Mesendoderm (in vitro differentiated cells): ENCODE results near the gene KIF7.

Experiments
- DNase-seq: peaks from one replicate; pipeline ENCODE4 v3.0.0; 2013
- H2AK5ac ChIP-seq: 2 replicates; pipeline ENCODE4 v1.6.1; 2013; ENCODE audit warnings: low read length, inconsistent platforms
- H2BK120ac ChIP-seq: 2 replicates; pipeline ENCODE4 v1.6.1; 2013; ENCODE audit warnings: low read depth, mild to moderate bottlenecking, low read length, moderate library complexity, mixed read lengths
- H2BK15ac ChIP-seq: replicated peaks from 2 replicates; pipeline ENCODE4 v1.6.1; 2013; ENCODE audit warnings: low read depth, mild to moderate bottlenecking, moderate library complexity
- H2BK5ac ChIP-seq: 2 replicates; pipeline ENCODE4 v1.6.1; 2013; ENCODE audit warnings: low read length, inconsistent platforms
- H3K18ac ChIP-seq: 2 replicates; pipeline ENCODE4 v1.6.1; 2013; ENCODE audit warnings: mild to moderate bottlenecking, low read length, mixed read lengths
- H3K23ac ChIP-seq: one replicate; pipeline ENCODE4 v1.6.1; 2013; ENCODE audit warnings: low read length
- H3K27ac ChIP-seq: 2 replicates; pipeline ENCODE4 v1.5.1; 2013; ENCODE audit warnings: low read depth, mild to moderate bottlenecking, inconsistent platforms, low read length, moderate library complexity
- H3K27me3 ChIP-seq: 2 replicates; pipeline ENCODE4 v1.6.1; 2013; ENCODE audit warnings: low read length, control low read depth, mild to moderate bottlenecking, inconsistent platforms; ENCODE audit not compliant: insufficient read depth, poor library complexity
- H3K36me3 ChIP-seq: 2 replicates; pipeline ENCODE4 v1.6.1; 2013; ENCODE audit warnings: low read length, inconsistent platforms; ENCODE audit not compliant: control insufficient read depth, insufficient read depth
- H3K4ac ChIP-seq: one replicate; pipeline ENCODE4 v1.6.1; 2013; ENCODE audit warnings: low read depth, mild to moderate bottlenecking, low read length, moderate library complexity
- H3K4me1 ChIP-seq: 2 replicates; pipeline ENCODE4 v1.6.1; 2013; ENCODE audit warnings: low read depth, low read length, inconsistent platforms; ENCODE audit not compliant: control insufficient read depth
- H3K4me2 ChIP-seq: 2 replicates; pipeline ENCODE4 v1.6.1; 2013; ENCODE audit warnings: low read length
- H3K4me3 ChIP-seq: 2 replicates; pipeline ENCODE4 v1.5.1; 2013; ENCODE audit warnings: mild to moderate bottlenecking, low read length
- H3K56ac ChIP-seq: one replicate; pipeline ENCODE4 v1.6.1; 2013; ENCODE audit warnings: low read length
- H3K79me1 ChIP-seq: 2 replicates; pipeline ENCODE4 v1.6.1; 2013; ENCODE audit warnings: low read length, inconsistent platforms
- H3K79me2 ChIP-seq: 2 replicates; pipeline ENCODE4 v1.6.1; 2013; ENCODE audit warnings: mild to moderate bottlenecking, low read length; ENCODE audit not compliant: control insufficient read depth, insufficient read depth
- H3K9ac ChIP-seq: 2 replicates; pipeline ENCODE4 v1.6.1; 2013; ENCODE audit warnings: low read length, inconsistent platforms
- H4K5ac ChIP-seq: one replicate; pipeline ENCODE4 v1.6.1; 2013; ENCODE audit warnings: low read length
- H4K8ac ChIP-seq: one replicate; pipeline ENCODE4 v1.6.1; 2013; ENCODE audit warnings: low read depth, mild to moderate bottlenecking, control low read depth, low read length, moderate library complexity
- WGBS: extraction: QIAGEN DNeasy Blood & Tissue Kit; methylation state at CpG from one replicate; pipeline ENCODE4 v1.1.7; 2013; ENCODE audit warnings: low lambda C conversion rate, missing lambda C conversion rate; ENCODE audit not compliant: insufficient coverage; ENCODE audit errors: extremely low coverage; 5-methylcytosine and 5-hydroxymethylcytosine counted together

The KIF7 gene

GRCh38 chr15:89672221-89673164 lies 17.2 kb upstream of the KIF7 start:
- Histone ChIP-seq H3K23ac (no peak overlapping the region), H2BK5ac (no peak overlapping the region), H3K79me1 (no peaks in the 10 kb centered on the region), H3K56ac (no peak overlapping the region), H4K5ac (no peak overlapping the region), H3K4me3 (no peak overlapping the region), H2AK5ac (no peak overlapping the region), H3K27me3 (no peaks in the 10 kb centered on the region), H3K79me2 (no peaks in the 10 kb centered on the region), H2BK120ac (no peak overlapping the region), H3K4me2 (no peak overlapping the region), H3K27ac (no peak overlapping the region), H3K36me3 (no peaks in the 10 kb centered on the region), H3K9ac (no peak overlapping the region), H3K4ac (no peak overlapping the region), H3K4me1 (no peaks in the 10 kb centered on the region), H3K18ac (no peak overlapping the region), H2BK15ac (no peak overlapping the region), H4K8ac (no peak overlapping the region)
- no peak for DNase-seq
- WGBS, result no CpG with 5 or more reads among the region's 12 CpGs

- H3K56ac ChIP-seq, result no peak overlapping the region
- H3K27ac ChIP-seq, result no peak overlapping the region
- no peak overlapping the region for H2AK5ac ChIP-seq
- H3K79me2 ChIP-seq, result no peaks in the 10 kb centered on the region
- no peaks in the 10 kb centered on the region for H3K4me1 ChIP-seq
- no peak for DNase-seq
- no peak overlapping the region for H3K18ac ChIP-seq
- no peak overlapping the region for H2BK5ac ChIP-seq
- no peak overlapping the region for H3K4me2 ChIP-seq
- no peak overlapping the region for H2BK15ac ChIP-seq
- H3K27me3 ChIP-seq, result no peaks in the 10 kb centered on the region
- H4K8ac ChIP-seq, result no peak overlapping the region
- H3K4me3 ChIP-seq, result no peak overlapping the region
- H3K79me1 ChIP-seq, result no peaks in the 10 kb centered on the region
- H3K23ac ChIP-seq, result no peak overlapping the region
- H3K9ac ChIP-seq, result no peak overlapping the region
- no peak overlapping the region for H2BK120ac ChIP-seq
- H3K4ac ChIP-seq, result no peak overlapping the region
- no peak overlapping the region for H4K5ac ChIP-seq
- WGBS, result no CpG with 5 or more reads among the region's 4 CpGs
- H3K36me3 ChIP-seq, result no peaks in the 10 kb centered on the region
These were observed 16.4 kb upstream of the KIF7 start for GRCh38 chr15:89671687-89672086.

- H3K4me2 ChIP-seq, result no peak overlapping the region
- H3K9ac ChIP-seq, result no peak overlapping the region
- H3K18ac ChIP-seq, result no peak overlapping the region
- H2BK5ac ChIP-seq, result no peak overlapping the region
- no peak overlapping the region for H2BK15ac ChIP-seq
- no peak overlapping the region for H4K8ac ChIP-seq
- H3K23ac ChIP-seq, result no peak overlapping the region
- H3K56ac ChIP-seq, result no peak overlapping the region
- DNase-seq, result no peak
- H4K5ac ChIP-seq, result no peak overlapping the region
- no peaks in the 10 kb centered on the region for H3K36me3 ChIP-seq
- WGBS, result no CpG with 5 or more reads among the region's 12 CpGs
- peaks cover 1% of the 10 kb centered on the region for H3K4me1 ChIP-seq
- no peak overlapping the region for H3K4ac ChIP-seq
- H2BK120ac ChIP-seq, result no peak overlapping the region
- H3K4me3 ChIP-seq, result no peak overlapping the region
- H2AK5ac ChIP-seq, result no peak overlapping the region
- no peaks in the 10 kb centered on the region for H3K27me3 ChIP-seq
- H3K27ac ChIP-seq, result no peak overlapping the region
- no peaks in the 10 kb centered on the region for H3K79me1 ChIP-seq
- H3K79me2 ChIP-seq, result no peaks in the 10 kb centered on the region
These were observed 15.8 kb upstream of the KIF7 start for GRCh38 chr15:89670971-89671560.

GRCh38 chr15:89669941-89670340 lies 14.7 kb upstream of the KIF7 start:
- no peak overlapping the region for H3K27ac ChIP-seq
- no peak overlapping the region for H4K5ac ChIP-seq
- H3K36me3 ChIP-seq, result no peaks in the 10 kb centered on the region
- H3K4ac ChIP-seq, result no peak overlapping the region
- no peak overlapping the region for H3K18ac ChIP-seq
- H3K56ac ChIP-seq, result no peak overlapping the region
- H3K79me2 ChIP-seq, result no peaks in the 10 kb centered on the region
- no peak for DNase-seq
- H3K79me1 ChIP-seq, result no peaks in the 10 kb centered on the region
- H2BK120ac ChIP-seq, result no peak overlapping the region
- H3K4me3 ChIP-seq, result no peak overlapping the region
- H2AK5ac ChIP-seq, result no peak overlapping the region
- H3K27me3 ChIP-seq, result peaks cover under 1% of the 10 kb centered on the region
- no peak overlapping the region for H3K23ac ChIP-seq
- H3K4me1 ChIP-seq, result peaks cover 3% of the 10 kb centered on the region
- H3K4me2 ChIP-seq, result no peak overlapping the region
- no peak overlapping the region for H2BK5ac ChIP-seq
- no peak overlapping the region for H2BK15ac ChIP-seq
- no CpG with 5 or more reads among the region's 15 CpGs for WGBS
- H4K8ac ChIP-seq, result no peak overlapping the region
- H3K9ac ChIP-seq, result no peak overlapping the region

GRCh38 chr15:89669309-89669865 lies 14.1 kb upstream of the KIF7 start:
- no peak overlapping the region for H4K8ac ChIP-seq
- no peak overlapping the region for H3K4me2 ChIP-seq
- no peak for DNase-seq
- H3K79me1 ChIP-seq, result no peaks in the 10 kb centered on the region
- H3K27me3 ChIP-seq, result peaks cover 2% of the 10 kb centered on the region
- H3K79me2 ChIP-seq, result no peaks in the 10 kb centered on the region
- H3K4me3 ChIP-seq, result no peak overlapping the region
- H3K23ac ChIP-seq, result no peak overlapping the region
- H3K56ac ChIP-seq, result no peak overlapping the region
- H3K4me1 ChIP-seq, result peaks cover 3% of the 10 kb centered on the region
- no peak overlapping the region for H2BK15ac ChIP-seq
- H2AK5ac ChIP-seq, result no peak overlapping the region
- no peak overlapping the region for H3K4ac ChIP-seq
- no peak overlapping the region for H3K9ac ChIP-seq
- no peaks in the 10 kb centered on the region for H3K36me3 ChIP-seq
- H4K5ac ChIP-seq, result no peak overlapping the region
- H2BK5ac ChIP-seq, result no peak overlapping the region
- H3K18ac ChIP-seq, result no peak overlapping the region
- H2BK120ac ChIP-seq, result no peak overlapping the region
- H3K27ac ChIP-seq, result no peak overlapping the region
- no CpG with 5 or more reads among the region's 9 CpGs for WGBS
